Nephron progenitor cell (in vitro differentiated cells): ENCODE data around the gene KMT5B.

Experiments used
- DNase-seq: peaks from one replicate; pipeline ENCODE4 v3.0.0; 2021
- H3K27ac Mint-ChIP-seq: 2 replicates; pipeline ENCODE4 v1.8.0; 2021; ENCODE audit warnings: mild to moderate bottlenecking, moderate library complexity, mixed read lengths
- H3K27me3 Mint-ChIP-seq: 2 replicates; pipeline ENCODE4 v1.8.0; 2021; ENCODE audit warnings: mild to moderate bottlenecking, low read depth, mixed read lengths; ENCODE audit not compliant: poor library complexity
- H3K36me3 Mint-ChIP-seq: 2 replicates; pipeline ENCODE4 v1.8.0; 2021; ENCODE audit warnings: low read depth, mixed read lengths
- H3K4me1 Mint-ChIP-seq: 2 replicates; pipeline ENCODE4 v1.8.0; 2021; ENCODE audit warnings: mixed read lengths
- H3K4me3 Mint-ChIP-seq: 2 replicates; pipeline ENCODE4 v1.8.0; 2021; ENCODE audit warnings: mild to moderate bottlenecking, moderate library complexity, mixed read lengths
- H3K9me3 Mint-ChIP-seq: 2 replicates; pipeline ENCODE4 v1.8.0; 2021; ENCODE audit warnings: mild to moderate bottlenecking, moderate library complexity, mixed read lengths
- TF ChIP-seq, protein P1 (sequence below): fragments of 200-600 bp; sonication (generic); IDR thresholded peaks from 2 replicates; pipeline ENCODE4 v1.5.0; 2021; ENCODE audit warnings: antibody characterized with exemption

KMT5B gene

DNA sequence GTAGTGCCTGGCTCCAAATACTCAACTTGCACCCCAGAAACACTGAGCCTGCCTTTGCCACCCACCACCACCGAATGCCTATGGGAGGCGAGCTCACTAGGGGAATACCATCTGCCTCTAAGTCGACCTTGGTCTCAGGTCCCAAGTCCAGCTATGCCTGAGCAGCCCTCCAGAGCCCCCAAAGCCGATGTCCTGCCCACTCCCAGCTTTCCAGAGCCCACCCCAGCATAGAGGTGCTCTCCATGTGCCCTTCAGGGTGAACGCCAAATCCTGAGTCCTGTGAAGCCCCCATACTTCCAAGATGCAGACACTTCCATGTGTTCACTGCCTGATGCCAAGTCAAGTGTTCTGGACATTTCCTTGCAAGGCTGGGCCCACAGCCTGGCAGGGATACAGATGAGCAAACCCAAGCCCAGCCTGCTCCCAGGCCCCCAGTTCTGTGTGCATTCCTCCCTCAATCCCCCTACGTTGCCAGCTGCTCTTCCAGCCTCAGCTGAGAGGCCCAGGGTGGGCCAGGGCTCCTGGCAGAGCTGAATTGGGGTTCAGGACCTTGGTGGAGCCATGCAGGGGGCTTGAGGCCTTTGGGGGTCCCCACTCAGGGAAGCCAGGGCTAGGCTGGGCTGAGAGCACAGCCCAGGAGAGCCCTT, 2.6 kb upstream of the KMT5B start:
- Mint-ChIP-seq H3K9me3 (no peaks in the 10 kb centered on the region), H3K4me1 (peaks cover 36% of the 10 kb centered on the region), H3K4me3 (peak overlapping the region; percentile 75), H3K27me3 (peaks cover 27% of the 10 kb centered on the region), H3K27ac (no peak overlapping the region), H3K36me3 (no peaks in the 10 kb centered on the region)
- TF ChIP-seq, protein P1, sequence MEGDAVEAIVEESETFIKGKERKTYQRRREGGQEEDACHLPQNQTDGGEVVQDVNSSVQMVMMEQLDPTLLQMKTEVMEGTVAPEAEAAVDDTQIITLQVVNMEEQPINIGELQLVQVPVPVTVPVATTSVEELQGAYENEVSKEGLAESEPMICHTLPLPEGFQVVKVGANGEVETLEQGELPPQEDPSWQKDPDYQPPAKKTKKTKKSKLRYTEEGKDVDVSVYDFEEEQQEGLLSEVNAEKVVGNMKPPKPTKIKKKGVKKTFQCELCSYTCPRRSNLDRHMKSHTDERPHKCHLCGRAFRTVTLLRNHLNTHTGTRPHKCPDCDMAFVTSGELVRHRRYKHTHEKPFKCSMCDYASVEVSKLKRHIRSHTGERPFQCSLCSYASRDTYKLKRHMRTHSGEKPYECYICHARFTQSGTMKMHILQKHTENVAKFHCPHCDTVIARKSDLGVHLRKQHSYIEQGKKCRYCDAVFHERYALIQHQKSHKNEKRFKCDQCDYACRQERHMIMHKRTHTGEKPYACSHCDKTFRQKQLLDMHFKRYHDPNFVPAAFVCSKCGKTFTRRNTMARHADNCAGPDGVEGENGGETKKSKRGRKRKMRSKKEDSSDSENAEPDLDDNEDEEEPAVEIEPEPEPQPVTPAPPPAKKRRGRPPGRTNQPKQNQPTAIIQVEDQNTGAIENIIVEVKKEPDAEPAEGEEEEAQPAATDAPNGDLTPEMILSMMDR, result no peak
- DNase-seq, result no peak

DNA sequence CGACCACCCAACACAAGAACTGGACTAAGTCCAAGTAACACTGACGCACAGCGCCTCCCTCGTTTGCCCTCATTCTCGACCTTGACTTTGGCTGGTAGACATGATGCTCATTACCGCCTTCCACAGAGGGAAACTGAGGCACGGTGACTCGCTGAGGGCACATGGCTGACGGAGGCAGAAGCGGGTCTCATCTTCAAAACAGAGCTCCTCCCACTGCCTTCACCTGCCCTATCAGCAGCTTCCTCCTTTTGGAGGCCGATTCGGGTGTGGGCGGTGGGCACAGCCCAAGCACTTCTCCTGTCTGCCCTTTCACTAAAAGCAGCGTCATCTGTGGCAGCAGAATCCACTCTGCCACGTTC, 2.0 kb upstream of the KMT5B start:
- TF ChIP-seq, protein P1, result no peak
- H3K4me1 Mint-ChIP-seq, result peaks cover 42% of the 10 kb centered on the region
- no peaks in the 10 kb centered on the region for H3K9me3 Mint-ChIP-seq
- no peak for DNase-seq
- H3K36me3 Mint-ChIP-seq, result no peaks in the 10 kb centered on the region
- peak overlapping the region; percentile 75 for H3K4me3 Mint-ChIP-seq
- peak overlapping the region; percentile 72 for H3K27ac Mint-ChIP-seq
- H3K27me3 Mint-ChIP-seq, result peaks cover 27% of the 10 kb centered on the region

DNA sequence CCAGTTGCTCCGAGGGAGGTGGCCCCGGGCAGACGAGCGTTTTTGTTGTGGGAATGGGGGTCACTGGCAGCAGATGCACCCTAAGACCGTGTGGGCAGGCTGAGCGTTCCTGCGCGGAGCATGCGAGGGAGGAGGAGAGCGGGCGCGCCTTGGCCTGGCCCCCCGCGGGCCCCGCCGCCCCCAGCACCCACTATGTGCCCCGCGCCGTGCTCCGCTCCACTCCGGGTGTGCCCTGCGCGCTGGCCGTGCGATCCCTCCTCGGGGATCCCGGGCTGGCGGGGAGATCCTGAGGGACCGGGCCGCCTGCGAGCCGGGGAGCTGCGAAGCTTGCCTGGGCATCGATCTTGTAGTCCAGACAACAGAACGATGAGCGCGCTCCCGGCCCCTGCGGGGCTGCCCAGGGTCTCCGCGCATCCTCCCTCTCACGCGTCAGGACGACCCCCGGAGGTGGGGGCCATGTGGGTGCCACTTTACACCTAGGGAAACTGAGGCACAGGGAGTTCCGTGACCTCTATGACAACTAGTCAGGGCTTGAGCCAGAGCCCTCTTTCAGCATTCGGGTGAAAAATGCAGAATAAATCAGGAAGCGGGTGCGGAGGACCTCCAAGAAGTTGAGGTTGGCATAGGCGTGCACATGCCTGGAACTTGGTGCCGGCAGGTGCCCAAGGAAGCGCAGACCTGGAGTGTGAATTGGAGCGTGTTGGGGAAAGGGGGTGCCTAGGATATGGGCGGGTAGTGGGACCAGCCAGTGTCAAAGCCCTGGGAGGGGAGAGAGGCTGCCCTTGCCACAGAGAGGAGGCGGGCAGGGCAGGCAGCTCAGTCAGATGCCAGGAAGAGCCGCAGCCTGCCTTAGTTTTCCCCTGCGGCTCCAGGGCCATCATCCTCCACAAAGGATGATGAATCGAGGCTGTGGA, 1.3 kb upstream of the KMT5B start:
- TF ChIP-seq, protein P1, result no peak
- no peaks in the 10 kb centered on the region for H3K36me3 Mint-ChIP-seq

DNA sequence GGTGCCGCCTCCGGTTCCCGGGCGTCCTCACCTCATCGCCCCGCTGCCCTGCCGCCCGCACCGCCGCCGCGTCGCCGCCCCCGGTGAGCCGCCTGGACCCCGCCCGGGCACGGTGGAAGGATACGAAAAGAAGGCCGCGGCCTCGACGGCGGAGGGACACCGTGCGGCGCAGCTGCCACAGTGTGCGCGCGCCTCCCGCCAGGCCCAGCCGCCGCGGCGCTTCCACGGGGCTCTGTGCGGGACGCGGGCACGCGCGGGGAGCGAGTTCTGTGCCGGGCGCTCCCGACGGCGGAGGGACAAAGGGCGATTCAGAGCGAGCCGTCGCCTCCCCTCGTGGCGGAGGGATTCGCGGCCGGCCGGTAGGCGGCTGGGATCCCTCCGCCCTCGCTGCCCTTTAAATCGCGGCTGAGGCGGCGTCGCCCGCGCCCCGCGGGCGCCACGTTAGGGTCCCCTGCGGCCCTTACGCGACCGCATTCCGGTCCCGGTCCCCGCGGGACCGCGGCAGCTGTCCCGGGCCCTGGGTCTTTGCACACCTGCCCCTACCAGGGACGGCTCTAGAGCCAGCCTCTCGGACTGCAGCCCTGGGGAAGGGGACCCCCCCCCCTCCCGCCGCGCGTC, 568 bp upstream of the KMT5B start:
- TF ChIP-seq, protein P1, result no peak
- Mint-ChIP-seq H3K4me3 (peak overlapping the region; percentile 75), H3K36me3 (no peaks in the 10 kb centered on the region), H3K9me3 (no peaks in the 10 kb centered on the region), H3K27me3 (peaks cover 27% of the 10 kb centered on the region), H3K27ac (no peak overlapping the region), H3K4me1 (peaks cover 53% of the 10 kb centered on the region)
- DNase-seq, result peak; percentile 85

More for the DNA sequence above, 1.3 kb upstream of the KMT5B start:
- no peaks in the 10 kb centered on the region for H3K9me3 Mint-ChIP-seq
- peak; percentile 44 for DNase-seq
- peaks cover 47% of the 10 kb centered on the region for H3K4me1 Mint-ChIP-seq
- H3K4me3 Mint-ChIP-seq, result peak overlapping the region; percentile 75
- peaks cover 27% of the 10 kb centered on the region for H3K27me3 Mint-ChIP-seq
- no peak overlapping the region for H3K27ac Mint-ChIP-seq

DNA sequence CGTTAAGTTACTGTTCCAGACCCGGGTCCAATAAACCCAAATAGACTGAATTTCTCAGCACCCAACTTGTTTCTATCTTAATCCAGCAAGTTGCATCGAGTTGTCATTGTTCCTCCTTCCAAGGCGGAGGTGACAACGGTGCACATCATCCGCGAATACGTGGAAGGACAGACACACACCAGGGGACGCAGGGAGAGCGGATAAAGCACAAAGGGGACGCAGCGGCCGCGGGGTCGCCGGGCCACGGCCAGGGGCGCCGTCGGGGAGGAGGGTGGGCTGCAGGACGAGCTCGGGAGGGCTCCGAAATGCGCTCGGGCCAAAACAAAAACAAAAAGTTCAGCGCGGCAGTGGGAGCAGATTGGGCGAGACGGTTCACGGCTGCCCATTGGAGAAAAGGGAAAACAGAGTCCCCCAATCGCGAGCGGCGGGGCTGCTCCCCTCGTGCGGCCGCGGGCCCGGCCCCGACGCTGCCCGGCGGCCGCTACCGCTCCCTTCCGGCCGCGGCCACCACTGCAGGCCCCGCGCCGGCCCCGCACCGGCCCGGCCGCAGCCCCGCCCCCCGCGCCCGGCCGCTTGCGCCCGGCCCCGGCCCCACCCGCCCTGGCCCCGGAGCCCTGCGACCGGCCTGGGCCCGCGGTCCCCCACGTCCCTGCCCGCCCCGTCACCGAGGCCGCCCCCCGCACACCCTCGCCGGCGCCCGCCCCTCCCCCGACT, 518 bp downstream of the KMT5B start:
- Mint-ChIP-seq H3K9me3 (no peaks in the 10 kb centered on the region), H3K27me3 (peaks cover 19% of the 10 kb centered on the region), H3K4me3 (peak overlapping the region; percentile 100), H3K27ac (peak overlapping the region; percentile 98), H3K36me3 (peaks cover 4% of the 10 kb centered on the region), H3K4me1 (peaks cover 59% of the 10 kb centered on the region)
- DNase-seq, result peak; percentile 76
- TF ChIP-seq, protein P1, result no peak
